Muscle of back (tissue), 11 donors: ENCODE results near the gene KIAA0319L. TPM values are rescaled to one million over a fixed set of nuclear protein-coding genes. Genes with fewer than 3 reads are reported as not detected.
"Not testable (repeated sequence)": the region's sequence is repeated elsewhere in the genome, so short reads cannot be mapped to it uniquely, and the experiment has no call there.

Experiments
- DNase-seq, 3 donors: peaks; one replicate each; pipeline versions ENCODE4 v3.0.0 to v3.0.0-alpha.2; 2013
- polyA plus RNA-seq, 10 donors: library from polyadenylated mRNA; unstranded; fragments of 120-200 nt; gene quantifications; one replicate each; pipeline ENCODE4 v1.2.1, GENCODE V29; 2013; ENCODE audit not compliant: insufficient read length in 10 of 10

KIAA0319L gene
- polyA plus RNA-seq, 10 donors = 25.8 to 50.7 (median 33.4) TPM

- DNase-seq = no peak
These were observed 59.6 kb downstream of the KIAA0319L start for GRCh38 chr1:35497571-35497970.

GRCh38 chr1:35490250-35490649 is 67.0 kb downstream of the KIAA0319L start:
- DNase-seq = no peak

GRCh38 chr1:35488336-35488735 is 68.9 kb downstream of the KIAA0319L start:
- DNase-seq = peak in 2 of 3 donors; percentile 6 to 45

GRCh38 chr1:35486858-35487408 is 70.3 kb downstream of the KIAA0319L start:
- DNase-seq = no peak

GRCh38 chr1:35481229-35481628 is 76.0 kb downstream of the KIAA0319L start:
- DNase-seq = no peak

- DNase-seq = no peak
These were observed 79.3 kb downstream of the KIAA0319L start for GRCh38 chr1:35477870-35478269.

GRCh38 chr1:35475856-35476674 is 81.1 kb downstream of the KIAA0319L start:
- no peak for DNase-seq

GRCh38 chr1:35475356-35475755 is 81.8 kb downstream of the KIAA0319L start:
- DNase-seq = no peak

- DNase-seq = not testable (repeated sequence)
These were observed 84.0 kb downstream of the KIAA0319L start for GRCh38 chr1:35473216-35473615.

GRCh38 chr1:35470977-35471613 is 86.1 kb downstream of the KIAA0319L start:
- DNase-seq = no peak

GRCh38 chr1:35466120-35466519 is 91.1 kb downstream of the KIAA0319L start:
- DNase-seq = no peak

- not testable (repeated sequence) for DNase-seq
These were observed 93.5 kb downstream of the KIAA0319L start for GRCh38 chr1:35463749-35464148.

- no peak for DNase-seq
These were observed 94.0 kb downstream of the KIAA0319L start for GRCh38 chr1:35463232-35463631.

GRCh38 chr1:35461966-35462651 is 95.1 kb downstream of the KIAA0319L start:
- no peak for DNase-seq

GRCh38 chr1:35460796-35461195 is 96.4 kb downstream of the KIAA0319L start:
- no peak for DNase-seq

- DNase-seq = no peak
These were observed 102.6 kb downstream of the KIAA0319L start for GRCh38 chr1:35454616-35455015.

GRCh38 chr1:35454176-35454575 is 103.0 kb downstream of the KIAA0319L start:
- no peak for DNase-seq

GRCh38 chr1:35453031-35453430 is 104.2 kb downstream of the KIAA0319L start:
- DNase-seq = no peak

GRCh38 chr1:35452106-35452774 is 105.0 kb downstream of the KIAA0319L start:
- DNase-seq = peak; percentile 7 to 34 (median 22)

GRCh38 chr1:35451125-35451528 is 106.1 kb downstream of the KIAA0319L start:
- peak; percentile 62 to 87 (median 79) for DNase-seq

GRCh38 chr1:35449334-35450008 is 107.7 kb downstream of the KIAA0319L start:
- DNase-seq = peak in 1 of 3 donors; percentile 68
